Endometrial microvascular endothelial cells (primary cell): ENCODE results near the gene PRDM10. TPM values are rescaled to one million over a fixed set of nuclear protein-coding genes. Genes with fewer than 3 reads are reported as not detected.

ENCODE experiments used
- in situ Hi-C: cut with HindIII; loops from 2 replicates; pipeline ENCODE4 v1.10.0; 2017; ENCODE audit warnings: low sequenced_read_pairs, low pct_unique_long_range_greater_than_20kb; ENCODE audit errors: inconsistent ontology term
- total RNA-seq: library from RNA; depleted of rRNA; stranded (reverse); fragments of >200 nt; gene quantifications from one replicate; pipeline ENCODE4 v1.2.3, GENCODE V29; 2015; ENCODE audit errors: inconsistent ontology term

Gene PRDM10
- total RNA-seq, 1 donor from 2014 or later = 7.7 TPM

GRCh38 chr11:129865701-129866100 is 136.9 kb downstream of the PRDM10 start:
- in situ Hi-C loops = no loop called here

DNA sequence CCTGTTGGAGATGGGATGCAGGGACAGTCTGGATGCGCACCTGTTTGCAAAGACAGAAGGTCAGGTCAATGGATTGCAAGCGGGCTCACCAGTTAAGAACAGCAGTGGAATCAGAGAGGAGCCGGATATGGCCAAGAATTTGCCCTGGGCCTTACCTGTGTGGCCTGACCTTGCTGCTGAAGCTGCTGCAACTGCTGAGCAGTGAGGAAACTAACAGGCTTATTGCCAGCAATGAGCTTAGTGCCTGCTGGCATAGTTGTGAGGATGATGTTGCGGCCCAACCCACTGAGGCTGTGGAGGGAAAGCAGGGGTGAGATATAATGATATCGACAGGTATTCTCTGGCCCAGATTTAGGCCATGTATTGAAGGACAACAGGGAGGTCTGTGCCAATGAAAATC is 137.8 kb downstream of the PRDM10 start:
- in situ Hi-C loops = no loop called here

DNA sequence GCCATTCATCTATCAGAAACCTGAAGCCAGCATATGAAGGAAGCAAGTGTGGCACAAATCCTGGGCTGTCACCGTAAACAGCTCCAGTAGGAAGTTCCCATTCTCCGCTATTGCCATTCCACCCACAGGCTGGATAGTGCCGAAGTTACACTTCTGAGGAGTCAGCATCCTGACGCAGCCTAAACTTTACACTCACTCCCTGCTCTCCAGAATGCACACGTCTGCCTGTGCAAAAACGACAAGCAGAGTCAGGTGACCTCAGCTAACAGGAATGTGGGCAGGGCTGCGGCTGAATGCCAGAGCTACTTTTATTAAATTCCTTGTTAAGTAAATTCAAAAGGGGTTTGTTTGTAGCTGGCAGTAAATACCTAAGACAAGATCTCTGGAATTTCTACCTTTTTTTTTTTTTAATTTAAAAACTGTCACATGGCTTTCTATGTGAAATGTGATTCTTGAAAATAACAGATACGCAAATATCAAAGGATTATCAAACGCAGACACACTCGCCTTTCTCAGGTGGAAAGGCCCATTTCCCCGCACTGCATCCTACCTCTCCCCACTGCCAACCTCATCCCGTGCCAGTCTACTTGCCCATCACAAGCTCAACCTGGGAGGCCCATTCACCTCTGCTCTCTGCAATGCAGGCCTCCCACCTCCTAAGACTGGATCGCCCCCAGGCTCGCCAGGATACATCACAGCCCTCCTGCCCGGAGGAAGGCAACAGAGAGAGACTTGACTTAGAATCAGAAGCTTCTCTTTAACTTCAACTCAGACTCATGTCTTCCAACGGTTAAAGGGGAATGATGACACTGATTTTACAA is 140.7 kb downstream of the PRDM10 start:
- in situ Hi-C loops = no loop called here

DNA sequence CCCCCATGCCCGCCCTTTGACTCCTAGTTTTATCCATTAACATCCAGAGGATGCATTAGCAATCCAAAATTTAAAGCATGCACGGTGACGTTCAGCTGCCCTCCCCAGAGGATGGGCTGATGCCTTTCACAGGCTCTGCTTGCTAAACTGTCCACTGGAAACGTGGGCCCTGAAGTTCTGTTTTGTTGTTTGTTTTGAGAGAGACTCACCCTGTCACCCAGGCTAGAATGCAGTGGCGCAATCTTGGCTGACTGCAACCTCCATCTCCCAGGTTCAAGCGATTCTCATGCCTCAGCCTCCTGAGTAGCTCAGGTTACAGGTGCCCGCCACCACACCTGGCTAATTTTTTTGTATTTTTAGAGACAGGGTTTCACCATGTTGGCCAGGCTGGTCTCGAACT is 146.6 kb downstream of the PRDM10 start:
- in situ Hi-C loops = no loop called here

GRCh38 chr11:129855086-129855485 is 147.5 kb downstream of the PRDM10 start:
- in situ Hi-C loops = no loop called here

GRCh38 chr11:129854232-129854805 is 148.3 kb downstream of the PRDM10 start:
- in situ Hi-C loops = no loop called here

DNA sequence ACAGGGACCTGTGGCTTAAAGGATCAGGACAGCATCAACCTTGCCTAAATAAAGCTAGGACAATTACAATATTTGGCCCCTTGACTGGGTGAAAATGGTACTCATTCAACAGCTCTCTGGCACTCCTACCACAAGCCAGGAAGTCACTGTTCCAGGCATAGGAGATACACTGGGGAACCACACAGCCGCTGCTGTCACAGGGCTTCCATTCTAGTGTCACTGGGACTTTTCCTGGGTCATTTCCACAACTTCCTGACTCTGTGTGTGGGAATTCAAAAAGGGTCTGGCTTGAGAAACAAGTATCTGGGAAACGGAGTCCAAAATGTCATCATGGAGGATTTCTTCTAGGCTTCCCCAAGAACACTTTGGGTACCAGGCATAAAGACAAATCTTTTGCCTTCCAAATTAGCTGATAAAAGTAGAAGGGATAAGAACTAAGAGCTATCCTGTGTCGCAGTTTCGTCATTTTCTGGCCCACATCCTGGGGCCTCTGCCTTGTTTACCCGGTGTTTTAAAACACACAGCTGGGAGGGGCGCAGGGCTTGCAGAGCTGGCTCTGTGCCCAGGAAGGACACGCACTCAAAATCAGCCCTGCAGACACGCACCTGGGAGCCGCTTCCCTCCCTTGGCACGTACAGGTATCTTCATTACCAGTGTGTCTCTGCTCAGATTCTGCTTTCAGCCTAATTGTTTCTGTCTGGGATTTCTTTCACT is 149.0 kb downstream of the PRDM10 start:
- in situ Hi-C loops = no loop called here

- in situ Hi-C loops = no loop called here
Measured at GRCh38 chr11:129852125-129852740, 150.4 kb downstream of the PRDM10 start.

Other genes with a start within 250 kb of the PRDM10 start
- 0.93 TPM for gene TMEM45B, start 187.0 kb downstream of the PRDM10 start, total RNA-seq
- 27.3 TPM for gene NFRKB, start 107.3 kb downstream of the PRDM10 start, total RNA-seq
- gene APLP2, start 67.1 kb upstream of the PRDM10 start, total RNA-seq = 580 TPM
- gene ST14, start 156.9 kb upstream of the PRDM10 start, total RNA-seq = not detected